Mucosa of rectum (tissue), 2 donors: ENCODE data around the gene LYZL1.
"Not testable (repeated sequence)": the region's sequence is repeated elsewhere in the genome, so short reads cannot be mapped to it uniquely, and the experiment has no call there.

Experiments
- H3K27ac ChIP-seq, 2 donors: one replicate each; pipeline ENCODE4 v1.7.0; 2013; ENCODE audit warnings: inconsistent platforms in 2 of 2, low read depth in 2 of 2, low read length in 2 of 2
- H3K27me3 ChIP-seq, 2 donors: one replicate each; pipeline ENCODE4 v1.7.0; 2013; ENCODE audit warnings: low read length in 2 of 2; ENCODE audit not compliant: control insufficient read depth in 2 of 2, insufficient read depth in 2 of 2
- H3K36me3 ChIP-seq, 2 donors: one replicate each; pipeline ENCODE4 v1.7.0; 2013; ENCODE audit warnings: low read length in 2 of 2; ENCODE audit not compliant: control insufficient read depth in 2 of 2, insufficient read depth in 2 of 2
- H3K4me1 ChIP-seq, 2 donors: one replicate each; pipeline ENCODE4 v1.7.0; 2013; ENCODE audit warnings: low read length in 2 of 2, mild to moderate bottlenecking in 1 of 2; ENCODE audit not compliant: control insufficient read depth in 2 of 2, insufficient read depth in 2 of 2
- H3K4me3 ChIP-seq, 2 donors: one replicate each; pipeline ENCODE4 v1.7.0; 2013; ENCODE audit warnings: low read length in 2 of 2
- H3K9ac ChIP-seq, 2 donors: one replicate each; pipeline ENCODE4 v1.7.0; 2013; ENCODE audit warnings: low read length in 2 of 2, low read depth in 1 of 2, mild to moderate bottlenecking in 1 of 2
- H3K9me3 ChIP-seq, 2 donors: one replicate each; pipeline ENCODE4 v1.7.0; 2013; ENCODE audit warnings: low read length in 2 of 2; ENCODE audit not compliant: control insufficient read depth in 2 of 2
- donor health status: healthy.
- donor health status: Normal muscosa, but diverticular disease.

LYZL1 gene

DNA sequence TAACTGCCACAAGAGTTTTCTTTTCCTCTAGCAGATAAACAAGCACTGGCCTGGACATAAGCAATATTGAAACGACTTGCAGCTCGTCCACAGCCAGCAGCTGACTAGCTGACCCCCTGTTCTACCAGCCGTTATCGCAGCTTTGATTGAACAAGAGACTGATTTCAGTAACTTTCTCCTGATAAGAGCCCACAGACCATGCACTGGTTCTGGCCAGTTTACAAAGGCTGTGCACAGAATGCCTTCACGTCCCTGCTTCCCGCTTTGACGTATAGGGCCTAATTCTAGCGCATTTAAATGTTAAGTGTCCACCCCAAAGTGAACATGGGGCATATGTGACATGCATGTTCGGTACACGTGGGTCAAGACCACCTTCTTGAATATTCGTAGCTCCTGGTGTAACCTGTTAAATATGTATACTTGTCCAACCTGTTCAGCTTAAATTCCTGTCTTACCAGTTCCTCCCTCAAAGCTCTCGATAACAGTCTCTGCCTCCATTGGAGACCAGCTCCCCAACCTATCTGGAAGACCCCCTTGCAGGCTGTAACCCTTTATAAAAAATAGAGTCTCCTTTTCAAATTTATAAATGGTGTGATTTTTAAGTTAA is 69.2 kb downstream of the LYZL1 start:
- no peaks in the 10 kb centered on the region for H3K36me3 ChIP-seq
- no peaks in the 10 kb centered on the region for H3K4me1 ChIP-seq
- H3K9ac ChIP-seq = no peak overlapping the region
- no peak overlapping the region for H3K4me3 ChIP-seq
- no peaks in the 10 kb centered on the region for H3K9me3 ChIP-seq
- H3K27me3 ChIP-seq = no peaks in the 10 kb centered on the region
- no peak overlapping the region for H3K27ac ChIP-seq

DNA sequence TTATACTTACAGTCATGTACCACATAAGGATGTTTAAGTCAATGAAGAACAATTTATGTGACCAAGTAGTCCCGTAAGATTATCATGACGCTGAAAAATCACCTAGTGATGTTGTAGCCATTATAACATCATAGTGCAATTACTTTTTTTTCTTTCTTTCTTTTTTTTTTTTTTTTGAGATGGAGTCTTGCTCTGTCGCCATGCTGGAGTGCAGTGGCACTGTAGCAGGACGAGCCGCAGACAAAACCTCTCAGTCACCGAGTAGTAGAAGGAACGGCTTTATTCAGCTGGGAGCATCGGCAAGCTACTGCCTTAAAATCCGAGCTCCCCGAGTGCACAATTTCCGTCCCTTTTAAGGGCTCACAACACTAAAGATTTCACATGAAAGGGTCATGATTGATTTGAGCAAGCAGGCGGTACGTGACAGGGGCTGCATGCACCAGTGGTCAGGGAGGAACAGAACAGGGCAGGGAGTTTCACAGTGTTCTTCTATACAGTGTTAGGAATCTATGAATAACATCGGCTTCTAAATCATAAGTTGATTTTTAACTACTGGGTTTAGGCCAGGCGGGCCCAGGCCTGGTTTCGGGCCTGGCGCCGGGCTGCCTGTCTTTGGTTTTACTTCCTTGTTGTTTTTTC is 71.5 kb downstream of the LYZL1 start:
- H3K27me3 ChIP-seq, H3K36me3 ChIP-seq, H3K4me1 ChIP-seq, H3K4me3 ChIP-seq, H3K27ac ChIP-seq, H3K9me3 ChIP-seq, H3K9ac ChIP-seq: not testable (repeated sequence)
